Astrocyte of the hippocampus (primary cell): Measurements from ENCODE around the gene PADI2.
A peak's percentile ranks its signal among the peaks of the same experiment; 100 is the strongest.

ENCODE experiments used
- DNase-seq: peaks from one replicate; pipeline ENCODE4 v3.0.0; 2011; ENCODE audit warnings: low read depth, low spot score

Gene PADI2

GRCh38 chr1:17059391-17060305 is 59.6 kb downstream of the PADI2 start:
- DNase-seq, result peak; percentile 86

- DNase-seq, result no peak
Observed at GRCh38 chr1:17056551-17056950, 62.7 kb downstream of the PADI2 start.

DNA sequence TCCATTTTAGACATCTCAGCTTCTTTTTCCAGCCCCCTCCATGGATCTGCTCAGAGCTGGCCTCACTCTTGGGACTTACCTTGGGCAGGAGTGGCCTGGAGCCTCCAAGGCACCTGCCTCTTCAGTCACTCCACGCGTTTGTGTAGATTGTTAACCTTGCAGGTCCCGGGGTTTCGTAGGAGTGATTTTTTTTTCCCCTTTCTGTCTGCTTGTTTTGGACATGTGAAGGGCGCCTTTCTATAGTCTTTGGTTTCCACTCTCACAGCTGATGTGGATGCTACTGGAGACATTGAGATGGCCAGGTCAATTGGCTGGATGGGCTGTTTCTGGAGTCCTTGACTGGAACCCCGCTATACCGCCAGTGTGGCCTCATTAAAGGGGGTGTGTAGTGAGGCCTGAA is 63.5 kb downstream of the PADI2 start:
- no peak for DNase-seq

DNA sequence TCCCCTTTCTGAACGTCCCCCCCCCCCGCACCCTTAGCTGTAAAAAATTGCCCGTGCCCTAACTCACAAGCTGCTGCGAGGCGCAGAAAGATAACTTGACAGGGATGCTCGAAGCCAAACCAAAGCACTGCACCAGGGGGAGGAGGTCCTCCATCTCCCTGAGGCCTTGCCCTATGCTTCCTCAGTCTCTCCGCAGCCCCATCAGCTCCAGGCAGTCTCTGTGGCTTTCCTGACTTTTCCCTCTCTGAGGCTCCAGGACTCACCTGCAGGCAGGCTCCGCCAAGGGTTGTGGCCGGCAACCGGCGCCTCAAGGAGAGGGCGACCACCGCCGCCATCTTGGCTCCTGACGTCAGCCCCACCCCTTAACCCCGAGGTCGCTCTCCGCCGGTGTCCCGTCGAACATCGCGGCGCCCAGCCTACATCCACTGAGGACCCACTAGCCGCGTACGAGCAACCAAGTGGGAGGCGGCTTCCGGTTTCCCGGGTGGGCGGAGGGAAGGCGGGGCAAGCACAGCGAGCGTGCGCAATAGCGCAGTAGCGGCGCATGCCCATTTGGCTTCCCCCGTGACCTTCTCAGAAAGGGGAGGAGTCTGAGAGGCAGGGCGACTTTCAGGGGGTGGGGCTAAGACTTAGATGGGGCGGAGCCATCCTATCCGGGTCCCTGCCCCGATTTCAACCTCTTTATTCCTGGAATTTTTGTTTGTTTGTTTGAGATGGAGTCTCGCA is 65.4 kb downstream of the PADI2 start, which contains the start of gene SDHB:
Gene SDHB, minus strand, starts transcription at position 348 of the 726 bp plus-strand sequence. Its CDS starts 13 bp downstream, at position 335.
- DNase-seq, result peak; percentile 100

- DNase-seq, result no peak
Observed at GRCh38 chr1:17053086-17053684, 66.1 kb downstream of the PADI2 start.

- DNase-seq, result no peak
Observed at GRCh38 chr1:17052641-17053040, 66.6 kb downstream of the PADI2 start.

- DNase-seq, result no peak
Observed at GRCh38 chr1:17052038-17052437, 67.2 kb downstream of the PADI2 start.

DNA sequence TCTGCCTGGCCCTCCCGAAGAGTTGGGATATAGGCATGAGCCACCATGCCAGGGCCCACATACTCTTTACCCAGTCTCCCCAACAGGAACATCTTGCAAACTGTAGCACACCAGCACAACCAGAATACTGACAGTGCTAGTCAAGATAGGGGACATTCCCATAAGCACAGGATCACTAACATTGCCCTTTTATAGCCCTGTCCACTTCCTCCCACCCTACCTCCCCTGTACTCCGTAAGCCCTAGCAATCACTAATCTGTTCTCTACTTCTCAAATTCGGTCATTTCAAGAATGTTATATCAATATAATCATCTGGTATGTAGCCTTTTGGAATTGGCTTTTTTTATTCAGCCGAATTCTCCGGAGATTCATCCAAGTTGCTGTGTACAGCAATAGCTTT is 71.3 kb downstream of the PADI2 start:
- no peak for DNase-seq

DNA sequence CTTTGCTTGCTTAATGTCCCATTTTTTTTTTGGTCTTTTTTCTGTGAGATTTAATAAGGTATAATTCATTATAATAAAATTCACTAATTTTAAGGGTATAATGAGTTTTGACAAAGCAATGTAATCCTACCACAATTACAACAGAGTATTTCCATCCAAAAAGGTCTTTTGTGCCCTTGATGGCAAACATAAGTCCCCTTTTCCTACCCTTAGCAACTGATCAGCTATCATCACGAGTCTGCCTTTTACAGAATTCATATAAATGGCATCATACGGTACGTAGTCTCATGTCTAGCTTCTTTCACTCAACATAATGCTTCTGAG is 73.0 kb downstream of the PADI2 start:
- DNase-seq, result no peak

- peak; percentile 71 for DNase-seq
Observed at GRCh38 chr1:17045634-17046333, 73.5 kb downstream of the PADI2 start.

DNA sequence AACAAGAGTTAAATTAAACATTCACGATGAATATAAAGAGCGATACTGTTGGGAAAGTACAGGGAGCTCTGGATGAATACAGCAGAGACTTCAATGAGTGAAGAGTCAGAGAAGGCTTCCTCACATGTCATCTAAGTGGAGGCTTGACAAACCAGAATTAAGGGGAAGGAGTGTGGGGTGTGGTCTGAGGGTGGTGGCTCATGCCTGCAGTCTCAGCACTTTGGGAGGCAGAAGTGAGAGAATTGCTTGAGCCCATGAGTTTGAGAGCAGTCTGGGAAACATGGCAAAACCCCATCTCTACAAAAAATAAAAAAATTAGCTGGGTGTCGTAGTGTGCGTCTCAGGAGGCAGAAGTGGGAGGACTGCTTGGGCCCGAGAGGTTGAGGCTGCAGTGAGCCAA is 74.1 kb downstream of the PADI2 start:
- no peak for DNase-seq

DNA sequence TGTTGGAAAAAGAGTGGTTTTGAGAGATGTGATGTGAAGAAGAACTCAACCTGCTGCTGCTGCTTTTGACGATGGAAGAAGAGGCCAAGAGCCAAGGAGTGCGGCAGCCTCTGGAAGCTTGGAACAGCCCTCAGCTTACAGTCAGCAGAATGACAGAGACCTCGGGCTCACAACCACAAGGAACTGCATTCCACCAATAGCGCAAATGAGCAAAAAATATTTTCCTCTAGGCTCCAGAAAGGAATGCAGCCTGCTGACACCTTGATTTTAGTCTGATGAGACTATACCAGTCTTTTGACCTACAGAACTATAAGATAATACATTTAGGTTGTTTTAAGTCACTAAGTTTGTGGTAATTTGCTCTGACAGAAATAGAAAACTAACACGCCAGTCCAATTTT is 75.6 kb downstream of the PADI2 start:
- no peak for DNase-seq

- no peak for DNase-seq
Observed at GRCh38 chr1:17040135-17040534, 79.1 kb downstream of the PADI2 start.

GRCh38 chr1:17039522-17039921 is 79.7 kb downstream of the PADI2 start:
- no peak for DNase-seq

GRCh38 chr1:17033481-17033880 is 85.8 kb downstream of the PADI2 start:
- DNase-seq, result no peak

DNA sequence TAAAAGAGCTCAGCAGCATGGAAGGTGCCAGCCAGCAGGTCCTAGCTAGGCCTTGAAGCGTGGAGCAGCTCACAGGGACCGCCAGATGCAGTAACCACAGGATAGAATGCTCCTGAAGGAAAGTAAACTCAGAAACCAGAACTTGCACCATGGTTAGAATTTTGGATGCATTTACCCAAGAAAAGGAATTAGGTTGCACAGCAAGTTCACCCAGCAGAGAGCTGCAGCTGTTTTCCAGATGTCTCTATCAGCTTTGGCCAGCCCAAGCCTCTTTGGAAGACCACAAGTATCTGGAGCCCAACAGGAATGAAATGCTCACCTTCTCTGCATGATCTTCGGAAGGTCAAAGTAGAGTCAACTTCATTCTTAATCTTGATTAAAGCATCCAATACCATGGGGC is 86.5 kb downstream of the PADI2 start:
- DNase-seq, result no peak

- no peak for DNase-seq
Observed at GRCh38 chr1:17031436-17031835, 87.8 kb downstream of the PADI2 start.

- no peak for DNase-seq
Observed at GRCh38 chr1:17030206-17030605, 89.0 kb downstream of the PADI2 start.

- DNase-seq, result no peak
Observed at GRCh38 chr1:17028662-17029188, 90.5 kb downstream of the PADI2 start.

GRCh38 chr1:17027900-17028299 is 91.4 kb downstream of the PADI2 start:
- peak; percentile 60 for DNase-seq

DNA sequence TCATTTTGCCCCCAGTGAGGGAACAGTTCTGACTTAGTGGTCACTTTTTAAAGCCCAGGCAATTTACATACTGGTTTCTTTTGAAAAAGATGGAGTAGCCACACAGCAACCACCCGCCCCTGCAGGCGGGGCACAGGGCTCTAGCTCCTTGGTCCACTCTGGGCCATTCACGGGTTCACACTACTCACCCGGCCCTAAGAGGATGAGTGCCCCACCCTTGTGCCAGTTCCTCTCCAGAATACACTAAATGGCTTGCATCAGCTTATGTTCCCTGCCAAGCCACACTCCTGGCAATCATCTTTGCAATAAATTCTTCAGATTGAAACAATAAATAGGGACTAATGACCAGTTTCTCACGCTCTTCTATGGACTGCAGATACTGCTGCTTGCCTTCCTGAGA is 91.8 kb downstream of the PADI2 start:
- peak; percentile 50 for DNase-seq

DNA sequence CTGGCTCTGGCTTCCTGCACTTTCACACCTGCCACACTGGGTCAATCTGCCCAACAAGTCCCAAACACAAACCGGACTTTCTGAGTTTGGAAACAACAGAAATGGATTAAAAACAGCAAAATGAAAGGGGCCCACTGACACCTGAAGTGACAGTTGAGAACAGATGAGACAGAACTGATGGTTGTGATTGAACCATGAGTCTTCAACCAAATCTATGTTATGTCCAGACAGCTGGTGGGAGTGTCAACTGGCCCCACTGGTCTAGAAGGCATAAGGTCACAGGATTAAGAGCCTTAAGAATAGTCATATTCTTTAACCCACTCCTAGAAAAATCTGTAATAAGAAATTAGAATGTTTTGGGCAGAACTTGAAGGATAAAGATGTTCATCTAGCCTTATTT is 94.5 kb downstream of the PADI2 start:
- no peak for DNase-seq
